ENCODE measurements around the gene ITPR2.

DNA sequence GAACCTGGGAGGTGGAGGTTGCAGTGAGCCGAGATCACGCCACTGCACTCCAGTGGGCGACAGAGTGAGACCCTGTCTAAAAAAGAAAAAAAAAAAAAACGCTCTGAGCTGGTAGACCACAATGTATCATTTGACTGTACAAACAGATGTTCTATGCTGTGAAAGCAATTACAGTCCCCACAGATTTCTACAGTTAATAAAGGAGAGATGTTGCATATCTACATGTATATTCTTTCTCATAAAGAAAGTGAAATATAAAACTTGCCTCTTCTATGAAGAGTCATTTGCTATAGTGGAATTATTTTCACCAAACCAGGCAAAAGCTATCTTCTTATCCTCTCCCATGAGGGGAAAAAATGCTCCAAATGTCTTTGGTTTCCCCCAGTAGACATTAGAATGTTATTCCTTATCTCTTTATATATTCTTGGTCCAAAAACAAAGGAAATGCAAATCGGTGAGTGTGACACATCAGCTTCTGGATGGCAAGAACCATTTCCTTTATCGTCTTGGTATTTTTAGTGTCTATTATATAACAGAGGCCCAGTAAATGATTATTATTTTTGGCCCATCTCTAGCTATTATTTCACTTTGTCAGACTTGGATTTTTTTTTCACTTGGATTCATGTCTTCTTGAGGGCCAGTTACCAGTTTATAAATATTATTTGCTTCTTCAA lies 407.3 kb downstream of the ITPR2 start:
- no peak for TF ChIP-seq CTCF (IDR thresholded peaks at IDR 0.05; ENCODE audit: low read depth, low read length, missing input control)
- no peak for TF ChIP-seq TAF1 (conservative IDR thresholded peaks at IDR 0.05)
- TF ChIP-seq GABPA (IDR thresholded peaks at IDR 0.05 in 1 of 2, conservative IDR thresholded peaks at IDR 0.05 in 1 of 2) = no peak
